GM12801 (cell line): ENCODE results near the gene LIN28A.

ENCODE experiments used
- CTCF ChIP-seq: IDR thresholded peaks from one replicate; pipeline ENCODE4 v1.5.1; 2011; ENCODE audit warnings: control low read depth; ENCODE audit not compliant: insufficient read length; ENCODE audit errors: extremely low read depth

LIN28A gene

GRCh38 chr1:26477446-26478152 lies 67.0 kb downstream of the LIN28A start:
- TF ChIP-seq CTCF = no peak

- TF ChIP-seq CTCF = no peak
Measured at GRCh38 chr1:26478159-26478558, 67.5 kb downstream of the LIN28A start.

GRCh38 chr1:26478988-26479387 lies 68.4 kb downstream of the LIN28A start:
- no peak for TF ChIP-seq CTCF
